Peyer's patch (tissue), 4 donors: ENCODE results near the gene TCF19. TPM values are rescaled to one million over a fixed set of nuclear protein-coding genes. Genes with fewer than 3 reads are reported as not detected.

Experiments used
- DNase-seq, 3 donors: peaks; one replicate each; pipeline ENCODE4 v3.0.0-alpha.2; 2017 to 2019
- H3K27ac ChIP-seq, 4 donors: fragments of 200-600 bp; sonication (generic); one replicate each; pipeline ENCODE4 v1.5.1; 2016 to 2019
- H3K27me3 ChIP-seq, 2 donors: fragments of 200-600 bp; sonication (generic); one replicate each; pipeline ENCODE4 v1.5.1; 2019
- H3K36me3 ChIP-seq, 3 donors: fragments of 200-600 bp; sonication (generic); one replicate each; pipeline ENCODE4 v1.5.1; 2016 to 2019
- H3K4me1 ChIP-seq, 4 donors: fragments of 200-600 bp; sonication (generic); one replicate each; pipeline ENCODE4 v1.5.1; 2016 to 2019
- H3K4me3 ChIP-seq, 4 donors: fragments of 200-600 bp; sonication (generic); 1 replicate in 3 of 4; 2 replicates in 1 of 4; pipeline ENCODE4 v1.5.1; 2016 to 2019; ENCODE audit warnings: mild to moderate bottlenecking in 1 of 4
- H3K9me3 ChIP-seq, 4 donors: fragments of 200-600 bp; sonication (generic); one replicate each; pipeline ENCODE4 v1.5.1; 2016 to 2019; ENCODE audit warnings: mild to moderate bottlenecking in 1 of 4
- POLR2A ChIP-seq, 2 donors: fragments of 450-650 bp; IDR thresholded peaks; one replicate each; pipeline ENCODE4 v1.5.1; 2017; ENCODE audit warnings: antibody characterized with exemption in 2 of 2, mild to moderate bottlenecking in 2 of 2, moderate library complexity in 2 of 2
- total RNA-seq, 4 donors: library from RNA; depleted of rRNA; stranded (reverse); fragments of >200 nt; gene quantifications; one replicate each; pipeline ENCODE4 v1.1.0, GENCODE V29; 2016
- TF ChIP-seq, protein P1 (sequence below), 6 experiments: fragments of 450-650 bp in 4 of 6; fragments of 200-600 bp in 2 of 6; sonication (generic) in 1 of 6; IDR thresholded peaks; one replicate each; pipeline ENCODE4 v1.5.1; 2017 to 2019; ENCODE audit warnings: antibody characterized with exemption in 6 of 6, mild to moderate bottlenecking in 3 of 6, moderate library complexity in 1 of 6

The TCF19 gene
- total RNA-seq, 4 donors from 2014 or later, result 4.0 to 28.9 (median 7.1) TPM

- DNase-seq, result peak in 2 of 3 donors; percentile 78 to 84
- Histone ChIP-seq H3K9me3 (no peaks in the 10 kb centered on the region), H3K27ac (peak overlapping the region in 3 of 4 donors; percentile 44 to 91 (median 79)), H3K4me3 (peak overlapping the region in 2 of 4 donors; percentile 19 to 32), H3K36me3 (no peaks in the 10 kb centered on the region), H3K27me3 (no peaks in the 10 kb centered on the region), H3K4me1 (peaks cover 0 to 16% (median 0%) of the 10 kb centered on the region in 4 donors)
- peak; percentile 60 to 84 for TF ChIP-seq POLR2A (IDR thresholded peaks at IDR 0.05)
- TF ChIP-seq, protein P1, sequence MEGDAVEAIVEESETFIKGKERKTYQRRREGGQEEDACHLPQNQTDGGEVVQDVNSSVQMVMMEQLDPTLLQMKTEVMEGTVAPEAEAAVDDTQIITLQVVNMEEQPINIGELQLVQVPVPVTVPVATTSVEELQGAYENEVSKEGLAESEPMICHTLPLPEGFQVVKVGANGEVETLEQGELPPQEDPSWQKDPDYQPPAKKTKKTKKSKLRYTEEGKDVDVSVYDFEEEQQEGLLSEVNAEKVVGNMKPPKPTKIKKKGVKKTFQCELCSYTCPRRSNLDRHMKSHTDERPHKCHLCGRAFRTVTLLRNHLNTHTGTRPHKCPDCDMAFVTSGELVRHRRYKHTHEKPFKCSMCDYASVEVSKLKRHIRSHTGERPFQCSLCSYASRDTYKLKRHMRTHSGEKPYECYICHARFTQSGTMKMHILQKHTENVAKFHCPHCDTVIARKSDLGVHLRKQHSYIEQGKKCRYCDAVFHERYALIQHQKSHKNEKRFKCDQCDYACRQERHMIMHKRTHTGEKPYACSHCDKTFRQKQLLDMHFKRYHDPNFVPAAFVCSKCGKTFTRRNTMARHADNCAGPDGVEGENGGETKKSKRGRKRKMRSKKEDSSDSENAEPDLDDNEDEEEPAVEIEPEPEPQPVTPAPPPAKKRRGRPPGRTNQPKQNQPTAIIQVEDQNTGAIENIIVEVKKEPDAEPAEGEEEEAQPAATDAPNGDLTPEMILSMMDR (IDR thresholded peaks at IDR 0.05), result no peak
Observed at GRCh38 chr6:31144296-31144969, 14.0 kb upstream of the TCF19 start.

- Histone ChIP-seq H3K36me3 (no peaks in the 10 kb centered on the region), H3K27me3 (no peaks in the 10 kb centered on the region), H3K4me1 (peaks cover 0 to 16% (median 0%) of the 10 kb centered on the region in 4 donors), H3K27ac (peak overlapping the region in 3 of 4 donors; percentile 44 to 91 (median 79)), H3K4me3 (peak overlapping the region in 2 of 4 donors; percentile 19 to 32), H3K9me3 (no peaks in the 10 kb centered on the region)
- no peak for TF ChIP-seq POLR2A (IDR thresholded peaks at IDR 0.05)
- TF ChIP-seq, protein P1 (IDR thresholded peaks at IDR 0.05), result peak in 1 of 6 experiments; percentile 27
- DNase-seq, result peak in 2 of 3 donors; percentile 61 to 82
Observed at GRCh38 chr6:31144970-31145340, 13.4 kb upstream of the TCF19 start.

DNA sequence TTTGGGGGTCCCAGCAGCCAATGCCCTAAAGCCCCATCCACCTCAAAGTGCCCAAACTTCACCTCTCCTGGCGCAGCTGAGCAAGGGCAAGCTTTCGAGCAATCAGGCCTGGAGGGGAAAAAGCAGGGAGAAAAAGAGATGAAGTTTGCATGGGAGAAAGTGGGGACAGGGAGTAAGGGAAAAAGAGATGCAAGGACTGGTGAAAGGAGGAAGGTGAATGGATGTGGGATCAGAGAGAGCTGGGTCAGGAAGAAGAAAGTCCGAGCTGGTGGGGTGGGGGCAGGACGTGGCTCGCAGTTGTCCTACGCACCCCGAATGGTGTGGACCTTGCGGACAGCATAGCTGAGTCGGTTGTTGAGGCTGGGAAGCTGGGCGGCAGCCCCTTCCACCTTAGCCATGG is 13.0 kb upstream of the TCF19 start:
- Histone ChIP-seq H3K4me1 (peaks cover 0 to 16% (median 0%) of the 10 kb centered on the region in 4 donors), H3K9me3 (no peaks in the 10 kb centered on the region), H3K27ac (peak overlapping the region in 3 of 4 donors; percentile 44 to 91 (median 79)), H3K4me3 (peak overlapping the region in 1 of 4 donors; percentile 19), H3K36me3 (peaks cover 0 to 3% (median 0%) of the 10 kb centered on the region in 3 donors), H3K27me3 (no peaks in the 10 kb centered on the region)
- no peak for TF ChIP-seq POLR2A (IDR thresholded peaks at IDR 0.05)
- TF ChIP-seq, protein P1 (IDR thresholded peaks at IDR 0.05), result no peak
- no peak for DNase-seq

DNA sequence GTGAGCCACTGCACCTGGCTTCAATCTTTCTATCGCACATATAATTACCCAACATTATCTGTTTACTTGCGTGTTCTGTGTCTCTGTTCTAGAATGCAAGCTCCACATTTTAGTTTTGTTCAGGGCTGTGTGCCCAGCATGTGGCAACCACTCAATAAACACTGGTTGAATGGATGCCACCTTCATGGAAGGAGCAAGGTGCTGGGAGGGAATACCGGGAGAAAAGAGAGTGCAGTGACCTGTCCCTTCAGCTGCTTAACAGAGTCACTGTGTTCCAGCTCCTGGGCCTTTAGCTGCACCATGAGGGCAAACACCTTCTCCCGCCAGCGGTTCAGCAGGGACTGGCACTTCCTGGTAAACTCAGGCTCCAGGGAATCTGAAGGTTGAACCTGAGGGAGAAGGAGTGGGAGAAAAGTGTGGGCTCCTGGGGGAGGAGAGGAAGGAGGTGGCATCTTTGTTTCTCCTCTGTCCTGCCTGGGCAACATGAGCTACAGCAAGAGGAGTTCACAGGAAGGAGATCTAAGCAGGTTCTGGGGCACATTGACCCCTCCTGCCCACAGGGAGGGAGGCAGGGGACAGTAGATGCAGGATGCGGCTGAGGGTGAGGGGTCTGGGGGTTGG is 8.5 kb upstream of the TCF19 start:
- peaks cover 0 to 7% (median 0%) of the 10 kb centered on the region in 4 donors for H3K4me1 ChIP-seq
- H3K9me3 ChIP-seq, result no peaks in the 10 kb centered on the region
- no peaks in the 10 kb centered on the region for H3K27me3 ChIP-seq
- DNase-seq, result no peak
- no peak overlapping the region for H3K27ac ChIP-seq
- peaks cover 0 to 16% (median 0%) of the 10 kb centered on the region in 3 donors for H3K36me3 ChIP-seq
- H3K4me3 ChIP-seq, result no peak overlapping the region
- TF ChIP-seq POLR2A (IDR thresholded peaks at IDR 0.05), result no peak
- TF ChIP-seq, protein P1 (IDR thresholded peaks at IDR 0.05), result no peak

GRCh38 chr6:31152781-31153180 is 5.6 kb upstream of the TCF19 start:
- H3K27ac ChIP-seq, result no peak overlapping the region
- H3K4me3 ChIP-seq, result no peak overlapping the region
- peaks cover 0 to 16% (median 0%) of the 10 kb centered on the region in 3 donors for H3K36me3 ChIP-seq
- no peaks in the 10 kb centered on the region for H3K9me3 ChIP-seq
- no peaks in the 10 kb centered on the region for H3K27me3 ChIP-seq
- no peak for TF ChIP-seq POLR2A (IDR thresholded peaks at IDR 0.05)
- TF ChIP-seq, protein P1 (IDR thresholded peaks at IDR 0.05), result no peak
- H3K4me1 ChIP-seq, result peaks cover 0 to 9% (median 4%) of the 10 kb centered on the region in 4 donors
- no peak for DNase-seq
